ENCODE measurements around the gene OGFOD3. TPM values are rescaled to one million over a fixed set of nuclear protein-coding genes. Genes with fewer than 3 reads are reported as not detected.

Gene OGFOD3
- total and polyA plus RNA-seq, 9 of the 15 experiments (the other 6 are each of a cell fraction or from before 2014, with no cell fraction given), result 0.69 to 44.7 (median 18.9) TPM

DNA sequence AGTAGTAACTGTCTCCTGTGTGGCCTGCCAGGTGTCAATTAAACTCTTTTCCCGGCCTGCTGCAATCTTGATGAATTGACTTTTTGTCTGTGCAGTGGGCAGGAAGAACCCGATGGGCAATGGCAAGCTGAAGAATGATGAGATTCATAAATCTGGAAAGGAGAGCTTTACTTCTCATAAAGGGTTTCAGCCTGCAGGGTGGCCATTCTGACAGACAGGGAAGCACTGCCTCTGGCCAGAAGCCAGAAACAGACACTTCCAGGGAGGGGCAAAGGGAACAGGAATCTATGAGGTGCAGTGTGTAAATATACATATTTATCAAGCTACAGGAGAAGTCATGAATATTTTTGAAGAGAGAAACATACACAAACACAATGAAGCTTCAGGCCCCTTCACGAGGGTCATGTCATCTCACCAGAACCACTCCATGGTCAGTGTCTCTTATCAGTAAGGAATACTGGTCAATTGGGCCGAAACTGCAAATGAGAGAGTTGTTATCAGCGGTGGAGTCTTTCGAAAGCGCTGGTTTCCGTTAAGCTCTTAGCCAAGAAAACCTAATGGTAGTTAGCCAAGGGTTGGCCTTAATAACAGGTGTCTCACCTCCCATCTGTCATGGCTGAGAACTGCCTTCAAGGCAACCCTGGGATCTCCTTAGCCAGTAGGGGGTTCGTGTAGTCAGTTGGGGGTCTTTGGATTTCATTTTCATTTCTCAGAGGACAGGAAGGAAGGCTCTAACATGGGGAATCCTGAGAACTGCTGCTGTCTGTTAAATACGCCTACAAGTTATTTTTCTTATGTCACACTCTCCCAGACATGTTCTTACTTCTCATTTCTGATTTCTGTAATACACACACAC, 38.9 kb upstream of the OGFOD3 start:
- POLR2A ChIA-PET, result interaction anchor here (0.6 to 1.3 kb wide), 7 partner anchors 8 to 245 kb away, joined by 3 to 6 read pairs (median 4); partner anchors contain the start of genes CCDC57 and FOXK2
- FAIRE-seq (no peak), ATAC-seq (no peak), DNase-seq (ENCODE audit: extremely low read depth in 1 of 4, low spot score in 3 of 4) (peak in 2 of 4 experiments; percentile 30 to 83)
- intact Hi-C loops (cut with micrococcal nuclease), result loop anchor here (5.0 kb wide), 2 partner anchors 35 to 95 kb away; no protein-coding TSS in a partner anchor
- CTCF ChIA-PET (ENCODE audit: low intra/inter-chr PET ratio), result no interaction called here
- in situ Hi-C loops (cut with MboI), result no loop called here
- H3K4me3 ChIP-seq, result peak overlapping the region; percentile 83
- peaks cover 46 to 66% of the 10 kb centered on the region in 2 experiments for H3K4me1 ChIP-seq (replicated peaks in 1 of 2; ENCODE audit: control insufficient read depth in 2 of 2, insufficient read depth in 2 of 2, low read length in 2 of 2)
- H3K9ac ChIP-seq (ENCODE audit: insufficient read depth in 1 of 2, low read depth in 2 of 2, low read length in 2 of 2), result peak overlapping the region in 1 of 2 experiments; percentile 96; a peak in 3 of 4 replicates
- no peaks in the 10 kb centered on the region for H3K27me3 ChIP-seq (ENCODE audit: control insufficient read depth in 2 of 2, insufficient read depth in 2 of 2, low read length in 2 of 2)
- H3K27ac ChIP-seq (ENCODE audit: extremely low read depth, low read depth, low read length), result peak overlapping the region; percentile 97
- H2AFZ ChIP-seq (ENCODE audit: low read depth, low read length), result peak overlapping the region; percentile 82
- H3K79me2 ChIP-seq (ENCODE audit: control insufficient read depth, insufficient read depth, low read length), result peaks cover 35% of the 10 kb centered on the region
- no peaks in the 10 kb centered on the region for H3K9me1 ChIP-seq (ENCODE audit: control insufficient read depth, insufficient read depth, low read length)
- H4K20me1 ChIP-seq (replicated peaks; ENCODE audit: control insufficient read depth, insufficient read depth, low read length), result no peaks in the 10 kb centered on the region
- WGBS (ENCODE audit: insufficient coverage, low coverage, missing lambda C conversion rate), result 0% methylated on average over 10 of the region's 10 CpGs
- H3K4me2 ChIP-seq (ENCODE audit: insufficient read depth, low read length), result peak overlapping the region; percentile 89
- peaks cover 23% of the 10 kb centered on the region for H3K36me3 ChIP-seq (ENCODE audit: control insufficient read depth, insufficient read depth, low read length)
- H3K9me3 ChIP-seq (replicated peaks; ENCODE audit: control insufficient read depth, insufficient read depth, low read depth, low read length), result no peaks in the 10 kb centered on the region
- BruUV-seq (replicated peaks), result no TSS peak
- TF ChIP-seq SMARCA4 (IDR thresholded peaks at IDR 0.05), result peak; percentile 69
- 0 out of 2 replicates have a peak, but pooled peaks have one; percentile 10 for TF ChIP-seq TAL1 (IDR thresholded peaks at IDR 0.05)
- TF ChIP-seq, protein P1, sequence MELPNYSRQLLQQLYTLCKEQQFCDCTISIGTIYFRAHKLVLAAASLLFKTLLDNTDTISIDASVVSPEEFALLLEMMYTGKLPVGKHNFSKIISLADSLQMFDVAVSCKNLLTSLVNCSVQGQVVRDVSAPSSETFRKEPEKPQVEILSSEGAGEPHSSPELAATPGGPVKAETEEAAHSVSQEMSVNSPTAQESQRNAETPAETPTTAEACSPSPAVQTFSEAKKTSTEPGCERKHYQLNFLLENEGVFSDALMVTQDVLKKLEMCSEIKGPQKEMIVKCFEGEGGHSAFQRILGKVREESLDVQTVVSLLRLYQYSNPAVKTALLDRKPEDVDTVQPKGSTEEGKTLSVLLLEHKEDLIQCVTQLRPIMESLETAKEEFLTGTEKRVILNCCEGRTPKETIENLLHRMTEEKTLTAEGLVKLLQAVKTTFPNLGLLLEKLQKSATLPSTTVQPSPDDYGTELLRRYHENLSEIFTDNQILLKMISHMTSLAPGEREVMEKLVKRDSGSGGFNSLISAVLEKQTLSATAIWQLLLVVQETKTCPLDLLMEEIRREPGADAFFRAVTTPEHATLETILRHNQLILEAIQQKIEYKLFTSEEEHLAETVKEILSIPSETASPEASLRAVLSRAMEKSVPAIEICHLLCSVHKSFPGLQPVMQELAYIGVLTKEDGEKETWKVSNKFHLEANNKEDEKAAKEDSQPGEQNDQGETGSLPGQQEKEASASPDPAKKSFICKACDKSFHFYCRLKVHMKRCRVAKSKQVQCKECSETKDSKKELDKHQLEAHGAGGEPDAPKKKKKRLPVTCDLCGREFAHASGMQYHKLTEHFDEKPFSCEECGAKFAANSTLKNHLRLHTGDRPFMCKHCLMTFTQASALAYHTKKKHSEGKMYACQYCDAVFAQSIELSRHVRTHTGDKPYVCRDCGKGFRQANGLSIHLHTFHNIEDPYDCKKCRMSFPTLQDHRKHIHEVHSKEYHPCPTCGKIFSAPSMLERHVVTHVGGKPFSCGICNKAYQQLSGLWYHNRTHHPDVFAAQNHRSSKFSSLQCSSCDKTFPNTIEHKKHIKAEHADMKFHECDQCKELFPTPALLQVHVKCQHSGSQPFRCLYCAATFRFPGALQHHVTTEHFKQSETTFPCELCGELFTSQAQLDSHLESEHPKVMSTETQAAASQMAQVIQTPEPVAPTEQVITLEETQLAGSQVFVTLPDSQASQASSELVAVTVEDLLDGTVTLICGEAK (IDR thresholded peaks at IDR 0.05), result peak; percentile 7; the same call in 1 of the 2 replicates
- TF ChIP-seq, protein P1 (CRISPR knock-in tag; IDR thresholded peaks at IDR 0.05), result no peak
- peak; percentile 39 for TF ChIP-seq HDAC3 (IDR thresholded peaks at IDR 0.05; ENCODE audit: borderline replicate concordance, partially characterized antibody)
- TF ChIP-seq, protein P2, sequence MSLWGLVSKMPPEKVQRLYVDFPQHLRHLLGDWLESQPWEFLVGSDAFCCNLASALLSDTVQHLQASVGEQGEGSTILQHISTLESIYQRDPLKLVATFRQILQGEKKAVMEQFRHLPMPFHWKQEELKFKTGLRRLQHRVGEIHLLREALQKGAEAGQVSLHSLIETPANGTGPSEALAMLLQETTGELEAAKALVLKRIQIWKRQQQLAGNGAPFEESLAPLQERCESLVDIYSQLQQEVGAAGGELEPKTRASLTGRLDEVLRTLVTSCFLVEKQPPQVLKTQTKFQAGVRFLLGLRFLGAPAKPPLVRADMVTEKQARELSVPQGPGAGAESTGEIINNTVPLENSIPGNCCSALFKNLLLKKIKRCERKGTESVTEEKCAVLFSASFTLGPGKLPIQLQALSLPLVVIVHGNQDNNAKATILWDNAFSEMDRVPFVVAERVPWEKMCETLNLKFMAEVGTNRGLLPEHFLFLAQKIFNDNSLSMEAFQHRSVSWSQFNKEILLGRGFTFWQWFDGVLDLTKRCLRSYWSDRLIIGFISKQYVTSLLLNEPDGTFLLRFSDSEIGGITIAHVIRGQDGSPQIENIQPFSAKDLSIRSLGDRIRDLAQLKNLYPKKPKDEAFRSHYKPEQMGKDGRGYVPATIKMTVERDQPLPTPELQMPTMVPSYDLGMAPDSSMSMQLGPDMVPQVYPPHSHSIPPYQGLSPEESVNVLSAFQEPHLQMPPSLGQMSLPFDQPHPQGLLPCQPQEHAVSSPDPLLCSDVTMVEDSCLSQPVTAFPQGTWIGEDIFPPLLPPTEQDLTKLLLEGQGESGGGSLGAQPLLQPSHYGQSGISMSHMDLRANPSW (CRISPR knock-in tag; IDR thresholded peaks at IDR 0.05), result no peak
